K562 (cell line): Measurements from ENCODE around the gene PPP4R4.

Experiments used
- EP300 ChIP-seq: IDR thresholded peaks from 2 replicates; pipeline ENCODE4 v1.6.1; 2012; ENCODE audit warnings: low read length, improper control_type of control experiment
- ETV1 ChIP-seq: fragments of 450-650 bp; conservative IDR thresholded peaks from 2 replicates; pipeline ENCODE4 v1.6.1; 2016; ENCODE audit warnings: missing genetic modification characterization, control low read depth, low read depth, missing compliant biosample characterization
- NR4A1 ChIP-seq, 2 experiments: fragments of 250-450 bp in 1 of 2; fragments of 450-650 bp in 1 of 2; sonication (Bioruptor Pico) in 1 of 2; IDR thresholded peaks; 2 replicates each; pipeline versions ENCODE4 v1.4.0 to v1.6.1; 2016 to 2020; ENCODE audit warnings: mild to moderate bottlenecking in 2 of 2, missing compliant biosample characterization in 1 of 2, missing genetic modification characterization in 1 of 2, moderate library complexity in 1 of 2
- ZFP91 ChIP-seq: sonication (generic); formaldehyde crosslinking; IDR thresholded peaks from 2 replicates; pipeline ENCODE4 v1.8.0; 2022; ENCODE audit warnings: mild to moderate bottlenecking, missing genetic modification reagents
- ZNF280A ChIP-seq: fragments of 450-650 bp; IDR thresholded peaks from 2 replicates; pipeline ENCODE4 v1.6.1; 2018; ENCODE audit warnings: mild to moderate bottlenecking, low read depth; ENCODE audit not compliant: partially characterized antibody
- TF ChIP-seq, protein P1 (sequence below), 2 experiments: fragments of 200-800 bp in 1 of 2; sonication (Bioruptor generic) in 1 of 2; sonication (generic) in 1 of 2; formaldehyde crosslinking in 1 of 2; IDR thresholded peaks in 1 of 2; conservative IDR thresholded peaks in 1 of 2; 2 replicates each; pipeline versions ENCODE4 v1.5.0 to v1.6.1; 2016 to 2020; ENCODE audit warnings: missing compliant biosample characterization in 1 of 2, missing genetic modification characterization in 1 of 2, missing genetic modification reagents in 1 of 2

GRCh38 chr14:94152676-94153075 lies 21.4 kb upstream of the PPP4R4 start:
- TF ChIP-seq, protein P1, sequence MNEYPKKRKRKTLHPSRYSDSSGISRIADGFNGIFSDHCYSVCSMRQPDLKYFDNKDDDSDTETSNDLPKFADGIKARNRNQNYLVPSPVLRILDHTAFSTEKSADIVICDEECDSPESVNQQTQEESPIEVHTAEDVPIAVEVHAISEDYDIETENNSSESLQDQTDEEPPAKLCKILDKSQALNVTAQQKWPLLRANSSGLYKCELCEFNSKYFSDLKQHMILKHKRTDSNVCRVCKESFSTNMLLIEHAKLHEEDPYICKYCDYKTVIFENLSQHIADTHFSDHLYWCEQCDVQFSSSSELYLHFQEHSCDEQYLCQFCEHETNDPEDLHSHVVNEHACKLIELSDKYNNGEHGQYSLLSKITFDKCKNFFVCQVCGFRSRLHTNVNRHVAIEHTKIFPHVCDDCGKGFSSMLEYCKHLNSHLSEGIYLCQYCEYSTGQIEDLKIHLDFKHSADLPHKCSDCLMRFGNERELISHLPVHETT (CRISPR knock-in tag; conservative IDR thresholded peaks at IDR 0.05 in 1 of 2, IDR thresholded peaks at IDR 0.05 in 1 of 2): no peak
- TF ChIP-seq ETV1 (tag) (no peak), ZNF280A (no peak), NR4A1 (CRISPR knock-in tag; IDR thresholded peaks at IDR 0.05) (no peak), NR4A1 (tag; IDR thresholded peaks at IDR 0.05) (no peak), ZFP91 (CRISPR knock-in tag) (no peak), EP300 (no peak)
